GM18873 (cell line): Measurements from ENCODE around the gene EPHA5.

Experiments
- ATAC-seq: cut with Tn5 transposase; IDR thresholded peaks from one replicate; pipeline ENCODE4 v1.9.1; 2021; ENCODE audit warnings: mild to moderate bottlenecking, moderate library complexity, moderate number of reproducible peaks; ENCODE audit not compliant: unreplicated experiment, low FRiP score

EPHA5 gene

DNA sequence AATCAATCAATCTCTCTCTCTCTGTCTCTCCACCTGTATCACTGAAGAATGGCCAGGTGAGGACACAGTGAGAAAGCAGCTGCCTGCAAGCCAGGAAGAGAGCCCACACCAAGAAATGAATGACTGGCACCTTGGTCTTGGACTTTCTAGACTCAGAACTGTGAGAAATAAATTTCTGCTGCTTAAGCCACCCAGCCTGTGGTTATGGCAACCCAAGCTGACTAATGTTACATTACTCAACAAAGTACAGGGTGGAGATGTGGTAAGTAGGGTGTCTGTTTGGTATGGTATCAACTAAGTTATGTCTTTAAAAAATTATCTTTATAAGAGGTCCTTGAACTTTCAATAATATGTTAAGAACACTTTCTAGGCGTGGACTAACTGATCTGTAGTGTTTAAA lies 159.3 kb downstream of the EPHA5 start:
- ATAC-seq, result no peak

DNA sequence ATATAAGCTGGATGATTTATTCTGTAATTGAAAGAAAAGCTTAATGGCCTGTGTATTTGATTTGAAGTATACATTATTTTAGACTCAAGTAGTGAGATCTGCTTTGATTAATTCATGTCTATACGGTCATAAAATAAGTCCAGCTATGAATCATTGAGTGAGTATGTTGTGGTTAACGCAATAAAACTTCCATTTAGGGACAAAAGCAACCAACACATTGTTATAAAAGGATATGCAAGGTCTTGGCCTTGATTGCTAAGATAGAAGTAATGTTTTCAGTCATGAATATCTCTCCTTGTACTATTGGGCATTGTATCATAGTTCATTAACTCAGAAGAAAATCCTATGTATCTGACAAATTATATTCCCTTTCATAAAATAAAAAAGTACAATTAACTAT lies 162.1 kb downstream of the EPHA5 start:
- ATAC-seq, result no peak

DNA sequence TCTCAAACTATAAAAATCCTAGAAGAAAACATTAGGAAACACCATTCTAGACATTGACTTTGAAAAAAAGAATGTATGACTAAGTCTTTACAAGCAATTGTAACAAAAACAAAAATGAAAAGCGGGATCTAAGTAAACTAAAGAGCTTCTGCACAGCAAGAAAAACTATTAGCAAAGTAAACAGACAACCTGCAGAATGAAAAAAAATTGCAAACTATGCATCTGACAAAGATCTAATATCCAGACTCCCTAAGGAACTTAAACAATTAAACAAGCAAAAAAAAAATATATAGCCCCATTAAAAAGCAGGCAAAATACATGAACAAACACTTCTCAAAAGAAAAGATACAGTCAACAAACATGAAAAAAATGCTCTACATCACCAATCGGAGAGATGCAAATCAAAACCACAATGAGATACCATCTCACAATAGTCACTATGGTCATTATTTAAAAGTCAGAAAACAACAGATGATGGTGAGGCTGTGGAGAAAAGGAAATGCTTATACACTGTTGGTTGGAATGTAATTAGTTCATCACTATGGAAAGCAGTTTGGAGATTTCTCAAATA lies 168.1 kb downstream of the EPHA5 start:
- no peak for ATAC-seq

DNA sequence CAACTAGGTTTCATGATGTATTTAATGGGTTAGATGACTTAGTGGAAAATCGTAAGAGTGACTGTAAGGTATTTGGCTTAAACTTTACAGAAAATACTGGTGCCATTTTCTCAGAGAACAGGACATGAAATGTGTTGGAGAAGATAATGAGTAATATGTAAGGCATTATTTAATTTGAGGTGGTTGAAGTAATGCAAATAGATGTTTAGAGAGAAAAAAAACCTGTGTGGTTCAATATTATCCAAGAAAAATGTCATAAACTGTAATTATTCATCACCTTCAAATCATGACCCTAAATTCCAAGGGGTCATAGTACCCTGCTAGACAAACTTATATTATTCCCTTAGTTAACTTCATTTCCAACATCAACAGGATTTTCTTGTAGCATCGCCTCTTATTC lies 171.7 kb downstream of the EPHA5 start:
- ATAC-seq, result no peak

DNA sequence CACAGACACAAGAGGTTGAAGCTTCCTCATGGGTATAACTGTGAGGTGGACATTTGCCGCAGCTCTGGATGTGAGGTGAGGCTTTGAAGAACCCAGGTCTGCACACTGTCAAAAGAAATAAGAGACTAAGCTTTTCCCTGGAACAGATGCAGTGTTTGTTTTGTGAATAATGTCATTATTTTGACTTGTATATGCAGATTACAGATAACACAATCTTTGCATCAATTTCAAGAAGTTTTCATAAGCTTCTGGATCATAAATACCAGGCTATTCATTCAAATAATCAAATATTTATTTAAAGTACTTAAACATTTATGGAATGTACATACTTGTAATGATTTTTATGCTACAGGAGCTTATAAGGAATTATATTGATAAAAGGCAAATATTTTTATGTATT lies 174.8 kb downstream of the EPHA5 start:
- ATAC-seq, result no peak

DNA sequence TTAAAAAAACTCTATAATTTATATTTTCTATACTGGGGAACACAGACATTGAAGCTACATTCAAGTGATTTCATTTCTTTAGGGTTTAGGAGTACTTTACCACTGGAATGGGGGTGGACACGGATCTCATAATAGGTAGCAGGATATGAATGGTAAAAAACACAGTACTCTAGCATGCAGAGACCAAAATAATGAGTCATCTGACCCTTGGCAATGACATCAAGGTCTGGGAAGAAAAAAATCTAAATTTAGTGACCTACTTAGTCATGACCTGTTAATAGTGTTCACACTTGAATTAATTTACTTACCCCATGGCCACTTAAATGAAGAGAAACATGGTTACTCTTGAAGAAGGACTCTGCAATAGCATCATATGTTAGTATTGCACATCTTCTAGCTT lies 187.9 kb downstream of the EPHA5 start:
- ATAC-seq, result no peak

DNA sequence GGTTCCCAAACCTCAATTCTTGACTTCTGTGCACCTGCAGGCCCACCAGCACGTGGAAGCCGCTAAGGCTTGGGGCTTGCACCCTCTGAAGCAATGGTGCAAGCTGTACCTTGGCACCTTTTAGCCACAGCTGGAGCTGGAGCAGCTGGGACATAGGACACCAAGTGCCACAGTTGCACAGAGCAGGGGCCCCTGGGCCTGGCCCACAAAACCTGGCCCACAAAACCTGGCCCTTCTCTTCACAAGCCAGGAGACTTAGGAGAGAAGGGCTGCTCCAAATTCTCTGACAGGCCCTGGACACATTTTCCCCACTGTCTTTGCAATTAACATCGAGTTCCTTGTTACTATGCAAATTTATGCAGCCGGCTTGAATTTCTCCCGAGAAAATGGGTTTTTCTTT lies 197.8 kb downstream of the EPHA5 start:
- no peak for ATAC-seq

DNA sequence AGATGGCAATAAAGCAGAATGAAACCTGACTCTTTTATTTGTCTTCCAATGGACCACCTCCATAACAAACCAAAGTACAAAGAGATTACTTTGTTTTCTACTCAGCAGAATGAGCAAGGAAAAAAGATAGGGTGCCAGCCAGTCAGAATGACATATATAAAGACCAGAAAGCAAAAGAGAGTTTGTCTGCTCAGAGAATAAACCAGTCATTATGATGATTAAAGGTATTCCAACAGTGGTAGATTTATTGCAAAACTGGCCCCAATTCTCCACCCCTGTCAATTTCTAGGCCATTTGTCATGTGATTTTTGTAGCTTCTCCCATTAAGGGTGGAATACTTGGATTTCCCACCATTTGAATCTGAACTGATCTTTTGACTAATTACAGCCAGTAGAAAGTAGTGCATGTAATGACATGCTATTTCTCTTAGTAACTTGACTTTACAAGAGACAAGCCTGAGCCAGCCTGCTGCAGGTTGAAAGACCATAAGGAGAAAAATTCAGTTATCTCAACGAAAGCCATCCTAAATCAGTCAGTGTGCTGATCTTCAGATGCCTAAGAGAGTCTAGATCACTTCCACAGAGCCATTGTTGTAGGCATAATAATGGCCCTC lies 203.1 kb downstream of the EPHA5 start:
- no peak for ATAC-seq

DNA sequence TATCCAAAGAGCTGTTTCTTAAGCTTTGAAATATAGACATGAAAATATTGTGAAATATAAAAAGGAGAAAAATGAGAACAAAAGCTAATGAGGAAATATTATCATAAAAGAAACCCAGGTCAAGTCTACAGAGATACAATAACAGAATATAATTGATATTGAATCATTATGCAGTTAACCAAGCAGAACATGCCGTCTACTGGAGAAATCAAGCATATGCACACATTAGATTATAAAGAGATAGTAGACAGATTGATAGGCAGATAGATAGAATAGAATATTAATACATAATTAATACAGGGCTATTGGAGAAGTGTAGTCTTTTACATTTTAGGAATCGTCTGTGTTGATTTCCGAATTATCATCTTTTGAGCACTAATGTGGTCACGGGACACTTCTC lies 208.5 kb downstream of the EPHA5 start:
- no peak for ATAC-seq

DNA sequence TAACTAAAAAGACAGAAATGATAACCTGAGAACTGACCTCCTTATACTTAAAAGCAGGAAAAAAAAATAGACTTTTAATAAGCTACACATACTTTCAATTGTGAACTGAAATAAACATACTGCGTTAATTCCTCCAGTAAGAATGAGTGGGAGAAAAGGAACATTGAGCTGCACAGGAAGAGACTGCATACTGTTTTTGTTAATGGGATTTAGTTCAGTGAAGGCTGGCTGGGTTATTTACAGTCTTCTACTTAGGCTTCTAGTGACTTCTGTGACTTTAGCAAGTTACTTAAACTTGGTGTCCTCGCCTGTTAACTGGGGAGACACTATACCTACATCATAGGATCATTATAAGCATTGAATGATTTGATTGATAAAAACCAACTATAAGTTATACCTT lies 213.3 kb downstream of the EPHA5 start:
- ATAC-seq, result no peak

DNA sequence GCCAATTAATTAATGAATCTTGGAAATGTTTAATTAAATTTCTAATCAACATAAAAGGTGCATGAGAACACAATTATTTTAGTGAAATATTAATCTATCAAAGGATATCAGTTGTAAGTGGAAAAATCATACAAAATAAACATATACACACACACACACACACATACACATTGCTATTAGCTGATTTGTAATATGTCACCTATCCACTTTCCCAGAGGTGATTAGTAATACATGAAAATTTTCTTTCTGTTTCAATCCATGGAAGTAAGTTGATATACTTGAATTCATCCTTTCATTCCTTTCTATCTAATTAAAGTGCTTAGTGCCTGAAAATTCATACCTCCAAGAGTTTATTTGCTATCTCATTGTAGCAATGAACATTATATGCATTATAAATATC lies 213.7 kb downstream of the EPHA5 start:
- no peak for ATAC-seq

DNA sequence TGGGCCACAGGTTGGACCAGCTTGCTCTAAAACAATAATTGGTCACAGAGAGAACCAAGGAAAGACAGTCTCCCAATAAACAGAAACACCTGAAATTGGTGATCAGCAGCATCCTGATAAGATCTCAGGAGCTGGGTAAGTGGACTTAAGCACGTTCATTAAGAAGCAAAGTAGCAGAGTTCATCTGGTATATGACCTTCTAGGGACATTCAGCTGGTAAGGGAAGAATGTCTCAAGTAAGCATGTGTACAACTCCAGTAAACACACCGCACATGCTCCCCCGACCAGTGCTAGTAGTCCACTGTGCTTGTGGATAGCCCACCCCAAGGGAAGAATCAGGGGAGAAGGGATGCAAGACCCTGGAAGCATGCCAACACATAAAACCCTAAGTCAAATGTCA lies 216.9 kb downstream of the EPHA5 start:
- no peak for ATAC-seq

DNA sequence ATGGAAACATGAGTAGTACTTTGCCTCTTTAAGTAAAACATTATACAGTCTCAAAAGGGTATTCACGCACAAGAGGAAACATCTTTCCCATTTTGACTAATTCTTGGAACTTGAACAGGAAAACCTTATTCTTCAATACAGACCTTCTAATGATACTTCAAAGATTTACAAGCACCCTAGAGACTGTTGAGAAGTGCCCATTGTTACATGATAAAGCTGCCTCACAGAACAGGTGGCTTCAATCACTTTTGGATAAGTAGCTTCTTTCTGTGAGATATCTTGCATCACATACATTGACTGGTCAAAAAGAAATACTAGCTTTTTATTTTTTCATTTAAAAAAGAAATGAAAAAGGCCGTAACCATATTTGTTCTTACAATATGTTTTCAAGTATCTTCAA lies 219.4 kb downstream of the EPHA5 start:
- no peak for ATAC-seq

DNA sequence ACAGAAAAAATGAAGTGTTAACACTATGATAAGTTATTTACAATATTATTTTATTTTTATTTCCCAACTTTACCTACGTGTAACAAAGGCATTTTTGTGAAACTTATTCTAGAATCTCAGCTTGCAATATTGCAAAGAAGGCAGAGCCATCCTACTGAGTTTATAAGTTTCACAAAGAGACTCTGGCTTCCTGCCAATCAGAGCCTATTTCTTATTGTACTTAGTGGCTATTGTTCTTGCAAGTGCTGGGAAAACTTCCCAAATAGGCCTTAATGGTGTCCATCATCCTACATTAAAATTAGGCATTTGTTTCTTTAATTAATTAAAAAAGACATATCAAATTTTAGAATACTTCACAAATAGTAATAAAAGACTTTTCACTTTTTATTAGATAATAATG lies 233.2 kb downstream of the EPHA5 start:
- ATAC-seq, result no peak

DNA sequence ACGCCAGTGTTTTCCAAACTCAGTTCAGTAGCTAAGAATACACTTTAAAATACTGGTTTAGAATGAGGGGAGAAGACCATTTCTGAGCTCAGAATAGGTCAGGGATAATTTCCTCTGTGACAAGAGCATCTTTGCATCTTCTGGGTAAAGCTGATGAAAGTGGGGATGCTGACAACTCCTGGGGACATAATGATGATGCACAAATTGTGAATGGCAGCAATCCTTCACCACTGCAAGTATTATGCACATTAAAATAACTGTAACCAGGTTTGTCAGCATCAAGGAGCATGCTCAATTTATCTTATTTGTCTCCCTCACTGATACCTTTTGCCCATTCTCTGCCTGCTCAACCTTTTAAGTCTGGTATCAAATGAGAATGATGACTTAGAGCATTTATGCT lies 248.2 kb downstream of the EPHA5 start:
- no peak for ATAC-seq

DNA sequence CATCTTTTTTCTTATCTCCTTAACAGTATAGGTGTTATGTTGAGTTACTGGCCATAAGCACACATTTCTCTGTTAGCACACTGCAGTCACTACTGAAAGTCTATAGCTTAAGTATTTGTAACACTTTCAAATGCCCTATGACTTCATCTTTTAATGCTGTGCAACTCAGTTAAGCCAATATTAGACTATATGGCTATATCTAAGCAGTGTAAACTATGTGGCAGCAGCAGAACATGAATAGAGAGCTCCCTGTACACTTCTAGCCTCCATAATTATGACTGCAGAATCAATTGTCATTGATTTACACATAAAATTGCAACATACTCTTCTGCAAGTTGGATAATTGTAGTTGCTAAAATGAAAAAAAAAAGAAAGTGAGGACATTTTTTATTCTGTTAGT lies 250.3 kb downstream of the EPHA5 start:
- ATAC-seq, result no peak

DNA sequence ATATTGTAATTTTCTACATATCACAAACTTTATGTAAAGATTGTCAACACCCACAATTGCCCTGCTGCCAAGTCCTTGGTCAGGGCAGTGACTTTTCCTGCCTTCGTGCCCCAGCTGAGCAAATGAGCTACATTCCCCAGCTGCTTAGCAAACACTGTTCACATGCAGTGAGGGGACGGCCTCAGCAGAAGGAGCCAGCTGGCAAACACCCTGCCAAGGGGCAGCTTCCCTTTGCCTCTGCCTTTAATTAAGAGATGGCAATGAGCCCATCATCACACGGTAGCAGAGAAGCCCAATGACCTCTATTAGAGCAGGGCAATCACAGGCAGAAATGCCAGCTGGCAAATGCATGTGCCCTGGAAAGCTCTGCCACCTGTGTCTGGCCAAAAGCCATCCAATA lies 253.4 kb downstream of the EPHA5 start:
- no peak for ATAC-seq

DNA sequence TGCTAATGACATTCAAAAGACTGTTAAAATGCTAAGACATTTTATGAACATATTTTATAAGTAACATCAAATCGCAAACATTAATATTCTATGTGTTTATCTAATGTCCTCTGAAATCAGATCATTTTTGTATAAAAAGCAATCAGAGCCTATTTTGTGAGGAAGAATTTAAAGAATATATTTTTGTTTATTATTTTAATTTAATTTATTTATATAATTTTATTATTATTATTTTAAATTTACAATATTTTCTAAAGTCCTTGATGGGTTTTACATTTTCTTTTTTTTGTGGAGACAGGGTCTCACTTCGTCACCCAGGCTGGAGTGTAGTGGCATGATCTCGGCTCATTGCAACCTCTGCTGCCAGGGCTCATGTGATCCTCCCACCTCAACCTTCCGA lies 262.8 kb downstream of the EPHA5 start:
- ATAC-seq, result no peak

DNA sequence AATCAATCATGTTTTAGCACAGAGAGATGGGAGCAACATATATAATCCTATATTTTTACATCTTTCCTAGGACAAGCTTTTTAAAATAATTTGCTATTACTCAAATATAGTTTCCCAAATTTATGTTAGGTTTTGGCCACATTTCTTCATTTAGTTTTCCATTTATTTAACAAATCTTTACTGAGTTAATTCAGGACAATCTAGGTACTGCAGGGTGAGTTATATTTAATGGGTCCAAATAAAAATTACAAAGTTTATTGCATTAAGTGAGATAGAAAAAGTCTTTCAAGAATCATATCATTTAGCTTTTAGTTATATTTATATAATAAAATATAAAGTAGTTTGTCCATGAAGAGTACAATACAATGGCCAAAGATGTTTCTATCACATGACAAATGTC lies 269.2 kb downstream of the EPHA5 start:
- no peak for ATAC-seq

DNA sequence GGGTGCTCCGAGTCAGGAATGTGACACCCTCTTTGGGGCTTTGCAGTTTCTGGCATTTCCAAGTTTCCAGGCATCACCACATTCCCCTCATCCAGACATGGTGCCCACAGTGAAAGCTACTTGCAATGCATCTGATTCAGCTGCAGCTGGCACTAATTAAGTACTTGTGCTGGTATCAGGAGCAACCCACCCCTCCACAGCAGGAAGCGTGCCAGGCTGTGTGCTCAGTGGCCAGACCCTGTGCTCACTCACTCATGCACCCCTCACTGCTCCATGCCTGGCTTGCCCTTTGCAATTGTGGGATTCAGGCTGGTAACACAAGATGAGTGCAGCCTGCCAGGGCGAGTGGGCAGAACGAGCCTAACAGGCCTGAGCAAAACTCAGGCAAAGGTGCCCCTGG lies 271.2 kb downstream of the EPHA5 start:
- no peak for ATAC-seq

DNA sequence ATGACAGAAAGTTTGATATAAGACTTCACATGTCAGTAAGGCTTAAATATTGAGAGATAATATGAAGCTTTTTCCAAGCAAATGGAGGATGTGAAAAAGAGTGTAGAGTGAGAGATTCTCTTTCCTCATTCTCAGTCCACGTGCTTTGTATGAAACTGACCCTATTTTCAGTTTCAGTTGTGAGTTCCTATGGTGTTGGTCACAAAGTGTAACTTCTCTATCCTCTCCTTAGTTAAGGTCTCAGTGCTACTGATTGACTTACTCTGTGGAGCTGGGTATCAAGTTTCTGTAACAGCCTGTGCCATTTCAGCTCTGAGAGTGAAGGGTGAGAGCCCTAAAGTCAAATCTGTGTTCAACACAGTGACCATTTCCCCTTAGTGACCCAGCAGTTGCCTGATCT lies 277.2 kb downstream of the EPHA5 start:
- ATAC-seq, result no peak

DNA sequence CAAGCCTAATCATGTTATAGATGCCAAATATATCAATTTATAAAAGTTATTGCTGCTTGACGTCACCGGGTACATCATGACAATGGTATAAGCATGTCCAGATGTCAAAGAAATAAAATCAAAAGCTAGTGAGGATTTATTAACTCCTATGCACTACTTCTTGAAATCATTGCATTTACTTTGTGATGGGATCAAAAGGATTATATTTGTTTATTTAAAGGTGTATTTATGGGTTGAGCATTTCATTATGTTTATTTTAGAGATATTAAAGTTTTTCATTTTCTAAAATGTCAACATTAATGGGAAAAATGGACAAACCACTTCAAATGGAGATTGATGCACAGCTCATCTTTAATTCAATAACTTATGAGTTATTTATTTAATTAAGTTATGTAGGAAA lies 277.8 kb downstream of the EPHA5 start:
- ATAC-seq, result no peak

DNA sequence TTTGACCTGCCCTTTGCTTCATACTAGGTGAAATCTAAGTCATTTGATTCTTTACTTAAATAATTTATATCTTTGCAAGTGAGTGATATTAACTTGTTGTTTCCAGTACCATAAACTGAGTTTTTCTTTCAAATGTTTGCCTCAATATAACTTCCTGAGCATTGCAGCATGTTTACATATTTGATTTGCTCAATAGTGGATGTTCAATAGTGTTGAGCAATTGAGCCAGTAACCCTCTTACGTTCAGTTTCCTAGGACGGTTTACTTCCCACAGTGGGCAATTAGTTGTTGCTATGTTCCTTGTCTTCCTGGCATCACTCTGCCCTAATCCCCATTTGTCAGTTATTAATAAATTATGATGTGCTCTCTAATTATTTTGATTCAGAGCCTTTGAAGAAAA lies 278.5 kb downstream of the EPHA5 start:
- no peak for ATAC-seq
